NCI-H2171 treated with DMSO at 0.1 percent for 48 hours (cell line): ENCODE measurements around the gene ICAM5.

ENCODE experiments used
- DNase-seq: peaks from one replicate; lab custom pipeline; 2025; lab: John Stamatoyannopoulos, UW

Gene ICAM5

GRCh38 chr19:10291554-10292205 lies 1.9 kb downstream of the ICAM5 start:
- no peak for DNase-seq

- DNase-seq = no peak
Measured at GRCh38 chr19:10292206-10292788, 2.5 kb downstream of the ICAM5 start.

GRCh38 chr19:10292789-10293636 lies 3.3 kb downstream of the ICAM5 start:
- no peak for DNase-seq

GRCh38 chr19:10293637-10294367 lies 4.0 kb downstream of the ICAM5 start:
- DNase-seq = no peak

GRCh38 chr19:10294368-10294697 lies 4.6 kb downstream of the ICAM5 start:
- no peak for DNase-seq

- no peak for DNase-seq
Measured at GRCh38 chr19:10295305-10295846, 5.6 kb downstream of the ICAM5 start.

GRCh38 chr19:10295847-10296591 lies 6.3 kb downstream of the ICAM5 start:
- DNase-seq = no peak

GRCh38 chr19:10299545-10300458 lies 10.1 kb downstream of the ICAM5 start:
- peak; percentile 75 for DNase-seq

GRCh38 chr19:10305139-10305806 lies 15.5 kb downstream of the ICAM5 start:
- peak; percentile 33 for DNase-seq

- DNase-seq = no peak
Measured at GRCh38 chr19:10306327-10306726, 16.6 kb downstream of the ICAM5 start.

GRCh38 chr19:10309423-10309822 lies 19.7 kb downstream of the ICAM5 start, which contains the start of gene ZGLP1:
Gene ZGLP1 (minus strand): TSS chr19:10309815.
- no peak for DNase-seq

- DNase-seq = peak; percentile 91
Measured at GRCh38 chr19:10315335-10316214, 25.8 kb downstream of the ICAM5 start, which contains the start of gene FDX2. Gene FDX2 (minus strand): TSS chr19:10316015. CDS start chr19:10315996, 19 bp downstream.

- no peak for DNase-seq
Measured at GRCh38 chr19:10316229-10317044, 26.7 kb downstream of the ICAM5 start.

GRCh38 chr19:10317045-10317856 lies 27.5 kb downstream of the ICAM5 start:
- no peak for DNase-seq

GRCh38 chr19:10317857-10318462 lies 28.2 kb downstream of the ICAM5 start:
- DNase-seq = no peak
